Brain microvascular endothelial cell (primary cell): ENCODE data around the gene PPP1R27.

ENCODE experiments used
- DNase-seq: peaks from one replicate; pipeline ENCODE4 v3.0.0-alpha.2; 2020
- H3K27ac ChIP-seq: fragments of 250-450 bp; sonication (Bioruptor Pico); 2 replicates; pipeline ENCODE4 v1.5.1; 2020; ENCODE audit warnings: mild to moderate bottlenecking, moderate library complexity
- H3K27me3 ChIP-seq: fragments of 250-450 bp; sonication (Bioruptor Pico); replicated peaks from 2 replicates; pipeline ENCODE4 v1.5.1; 2020; ENCODE audit warnings: mild to moderate bottlenecking
- H3K36me3 ChIP-seq: fragments of 250-450 bp; sonication (Bioruptor Pico); replicated peaks from 2 replicates; pipeline ENCODE4 v1.5.1; 2020; ENCODE audit warnings: mild to moderate bottlenecking
- H3K4me3 ChIP-seq: 2 replicates; pipeline ENCODE4 v1.5.1; 2011; ENCODE audit warnings: low read depth, mild to moderate bottlenecking, control low read depth, low read length, moderate library complexity
- CTCF ChIP-seq: IDR thresholded peaks from 2 replicates; pipeline ENCODE4 v1.5.1; 2011; ENCODE audit warnings: low read depth, mild to moderate bottlenecking, moderate library complexity, low read length, control low read depth, inconsistent platforms; ENCODE audit errors: missing control alignments
- in situ Hi-C: cut with HindIII; loops from 2 replicates; pipeline ENCODE4 v1.10.0; 2017; ENCODE audit warnings: low sequenced_read_pairs, low pct_ligation_motif_present

PPP1R27 gene

GRCh38 chr17:81863833-81864768 is 29.3 kb upstream of the PPP1R27 start:
- Histone ChIP-seq H3K27me3 (no peaks in the 10 kb centered on the region), H3K27ac (no peak overlapping the region), H3K4me3 (no peak overlapping the region), H3K36me3 (peaks cover 13% of the 10 kb centered on the region)
- in situ Hi-C loops, result no loop called here
- TF ChIP-seq CTCF, result no peak
- DNase-seq, result no peak

- Histone ChIP-seq H3K27me3 (no peaks in the 10 kb centered on the region), H3K27ac (no peak overlapping the region), H3K4me3 (no peak overlapping the region), H3K36me3 (peaks cover 16% of the 10 kb centered on the region)
- TF ChIP-seq CTCF, result no peak
- in situ Hi-C loops, result no loop called here
- no peak for DNase-seq
These were observed 28.3 kb upstream of the PPP1R27 start for GRCh38 chr17:81863123-81863675.

- peak overlapping the region; percentile 82 for H3K4me3 ChIP-seq
- no peak for TF ChIP-seq CTCF
- no peaks in the 10 kb centered on the region for H3K27me3 ChIP-seq
- H3K36me3 ChIP-seq, result peaks cover 26% of the 10 kb centered on the region
- peak overlapping the region; percentile 92 for H3K27ac ChIP-seq
- DNase-seq, result peak; percentile 100
- in situ Hi-C loops, result no loop called here
These were observed 26.1 kb upstream of the PPP1R27 start for GRCh38 chr17:81860756-81861568.

GRCh38 chr17:81859906-81860755 is 25.3 kb upstream of the PPP1R27 start, which contains the start of gene P4HB:
Gene P4HB, minus strand, starts transcription at chr17:81860535. Its CDS starts 64 bp downstream, at chr17:81860471.
- Histone ChIP-seq H3K27me3 (no peaks in the 10 kb centered on the region), H3K4me3 (peak within 1 kb of the TSS; percentile 82), H3K27ac (peak within 1 kb of the TSS; percentile 92), H3K36me3 (peaks cover 34% of the 10 kb centered on the region)
- TF ChIP-seq CTCF, result no peak
- in situ Hi-C loops, result no loop called here
- no peak for DNase-seq
